A549 (cell line): ENCODE results near the gene HIGD1C. TPM values are rescaled to one million over a fixed set of nuclear protein-coding genes. Genes with fewer than 3 reads are reported as not detected.

Experiments used
- ATAC-seq, 2 experiments: fragments of 200-7000 bp in 1 of 2; fragments of >200 bp in 1 of 2; cut with Nextera tagmentation in 1 of 2; cut with Tn5 transposase in 1 of 2; 3 replicates each; pipeline versions ENCODE4 v1.8.0 to v1.9.1; 2018 to 2020; ENCODE audit warnings: mild to moderate bottlenecking in 1 of 2, moderate library complexity in 1 of 2
- CTCF ChIA-PET: fragments of 300-600 bp; sonication (Branson Sonifier 250); formaldehyde crosslinking; extraction: SDS; loops from one replicate; lab custom pipeline; 2021; ENCODE audit warnings: antibody characterized with exemption, inconsistent platforms; lab: Yijun Ruan, JAX
- POLR2A ChIA-PET: fragments of 350-600 bp; formaldehyde crosslinking; extraction: SDS; loops from one replicate; lab custom pipeline; 2021; ENCODE audit warnings: antibody characterized with exemption, inconsistent platforms; lab: Yijun Ruan, JAX
- DNase-seq, 2 experiments: peaks; one replicate each; pipeline versions ENCODE4 v3.0.0 to v3.0.0-alpha.2; 2011 to 2016; ENCODE audit warnings: low read depth in 1 of 2, low spot score in 1 of 2
- FAIRE-seq: peaks from 2 replicates; lab custom pipeline; 2011; peaks lifted over from hg19 to GRCh38; lab: Jason Lieb, UNC
- H3K27ac ChIP-seq, 2 experiments: fragments of >200 bp; sonication (Bioruptor Twin); formaldehyde crosslinking; 3 replicates each; pipeline ENCODE4 v1.5.1; 2016 to 2017
- H3K4me1 ChIP-seq: fragments of >200 bp; sonication (Bioruptor Twin); formaldehyde crosslinking; 3 replicates; pipeline ENCODE4 v1.6.1; 2016
- H3K4me2 ChIP-seq: fragments of >200 bp; sonication (Bioruptor Twin); formaldehyde crosslinking; 3 replicates; pipeline ENCODE4 v1.6.1; 2016
- H3K4me3 ChIP-seq: fragments of >200 bp; sonication (Bioruptor Twin); formaldehyde crosslinking; 3 replicates; pipeline ENCODE4 v1.5.1; 2016
- H3K9me3 ChIP-seq: fragments of >200 bp; sonication (Bioruptor Twin); formaldehyde crosslinking; 3 replicates; pipeline ENCODE4 v1.6.1; 2016
- ATOH8 ChIP-seq: fragments of 250-450 bp; sonication (Bioruptor Pico); IDR thresholded peaks from 2 replicates; pipeline ENCODE4 v1.5.0; 2020; ENCODE audit warnings: low read depth, mild to moderate bottlenecking, moderate library complexity
- BCL3 ChIP-seq: fragments of >200 bp; sonication (Bioruptor Twin); formaldehyde crosslinking; IDR thresholded peaks from 3 replicates; pipeline ENCODE4 v1.6.1; 2016
- BHLHE40 ChIP-seq: IDR thresholded peaks from 2 replicates; pipeline ENCODE4 v1.6.1; 2012; ENCODE audit warnings: low read depth, low read length, inconsistent platforms
- CBX2 ChIP-seq: fragments of 200-600 bp; sonication (generic); IDR thresholded peaks from 2 replicates; pipeline ENCODE4 v1.6.1; 2016; ENCODE audit warnings: low read depth, mild to moderate bottlenecking, borderline replicate concordance
- CEBPB ChIP-seq, 2 experiments: fragments of >200 bp in 1 of 2; sonication (Bioruptor Twin) in 1 of 2; formaldehyde crosslinking in 1 of 2; IDR thresholded peaks; 2 replicates each; pipeline ENCODE4 v1.6.1; 2012 to 2016
- CHD2 ChIP-seq: fragments of 150-350 bp; IDR thresholded peaks from 2 replicates; pipeline ENCODE4 v1.6.1; 2014; ENCODE audit warnings: low read length; ENCODE audit not compliant: partially characterized antibody
- CHD4 ChIP-seq: fragments of 200-600 bp; sonication (generic); IDR thresholded peaks from 2 replicates; pipeline ENCODE4 v1.6.1; 2016; ENCODE audit warnings: antibody characterized with exemption, mild to moderate bottlenecking, borderline replicate concordance
- EHMT2 ChIP-seq: fragments of 200-600 bp; sonication (generic); IDR thresholded peaks from 2 replicates; pipeline ENCODE4 v1.6.1; 2016; ENCODE audit warnings: antibody characterized with exemption, low read depth, mild to moderate bottlenecking, moderate library complexity
- EP300 ChIP-seq, 2 experiments: fragments of >200 bp; sonication (Bioruptor Twin); formaldehyde crosslinking; IDR thresholded peaks; 2 replicates in 1 of 2; 3 replicates in 1 of 2; pipeline ENCODE4 v1.6.1; 2016 to 2017
- FOSB ChIP-seq: fragments of 250-450 bp; sonication (Bioruptor Pico); IDR thresholded peaks from 2 replicates; pipeline ENCODE4 v1.5.0; 2020; ENCODE audit warnings: mild to moderate bottlenecking, moderate library complexity
- FOSL2 ChIP-seq, 2 experiments: fragments of 450-650 bp in 1 of 2; fragments of >200 bp in 1 of 2; sonication (Bioruptor Twin) in 1 of 2; formaldehyde crosslinking; IDR thresholded peaks; 2 replicates each; pipeline versions ENCODE4 v1.5.0 to v1.6.1; 2016 to 2020; ENCODE audit warnings: mild to moderate bottlenecking in 1 of 2, moderate library complexity in 1 of 2
- HEYL ChIP-seq: fragments of 250-450 bp; sonication (Bioruptor Pico); IDR thresholded peaks from 2 replicates; pipeline ENCODE4 v1.8.0; 2021; ENCODE audit warnings: mild to moderate bottlenecking, moderate library complexity
- HOXA7 ChIP-seq: fragments of 250-450 bp; sonication (Bioruptor Pico); IDR thresholded peaks from 2 replicates; pipeline ENCODE4 v1.5.0; 2020; ENCODE audit warnings: mild to moderate bottlenecking, moderate library complexity
- HOXB13 ChIP-seq: fragments of 250-450 bp; sonication (Bioruptor Pico); IDR thresholded peaks from 2 replicates; pipeline ENCODE4 v1.5.0; 2020; ENCODE audit warnings: low read depth, mild to moderate bottlenecking, moderate library complexity
- MYC ChIP-seq: IDR thresholded peaks from 2 replicates; pipeline ENCODE4 v1.6.1; 2012; ENCODE audit warnings: mild to moderate bottlenecking, inconsistent platforms, low read length, improper control_type of control experiment, borderline replicate concordance
- NFE2L2 ChIP-seq: fragments of 150-350 bp; conservative IDR thresholded peaks from 2 replicates; pipeline ENCODE4 v1.6.1; 2014; ENCODE audit warnings: low read length
- NPAS2 ChIP-seq: fragments of 250-450 bp; sonication (Bioruptor Pico); IDR thresholded peaks from 2 replicates; pipeline ENCODE4 v1.8.0; 2022; ENCODE audit warnings: mild to moderate bottlenecking, moderate library complexity, borderline replicate concordance
- POLR2A ChIP-seq: IDR thresholded peaks from 2 replicates; pipeline ENCODE4 v1.6.1; 2012; ENCODE audit warnings: mild to moderate bottlenecking, low read length
- RARB ChIP-seq: fragments of 250-450 bp; sonication (Bioruptor Pico); IDR thresholded peaks from 2 replicates; pipeline ENCODE4 v1.8.0; 2021; ENCODE audit warnings: mild to moderate bottlenecking, moderate library complexity
- RCOR1 ChIP-seq: fragments of 150-350 bp; IDR thresholded peaks from 2 replicates; pipeline ENCODE4 v1.6.1; 2014; ENCODE audit warnings: antibody characterized with exemption, low read length, low read depth
- RFX5 ChIP-seq: fragments of 450-650 bp; IDR thresholded peaks from 2 replicates; pipeline ENCODE4 v1.7.1; 2014; ENCODE audit warnings: antibody characterized with exemption, mild to moderate bottlenecking, moderate library complexity
- TFCP2L1 ChIP-seq: fragments of 250-450 bp; sonication (Bioruptor Pico); IDR thresholded peaks from 2 replicates; pipeline ENCODE4 v1.5.0; 2021; ENCODE audit warnings: mild to moderate bottlenecking
- TP53 ChIP-seq: fragments of 250-450 bp; sonication (Bioruptor Pico); IDR thresholded peaks from 2 replicates; pipeline ENCODE4 v1.5.0; 2021; ENCODE audit warnings: mild to moderate bottlenecking, moderate library complexity
- ZC3H11A ChIP-seq: fragments of 450-650 bp; IDR thresholded peaks from 2 replicates; pipeline ENCODE4 v1.6.1; 2014; ENCODE audit warnings: antibody characterized with exemption, mild to moderate bottlenecking
- ZSCAN20 ChIP-seq: fragments of 250-450 bp; sonication (Bioruptor Pico); IDR thresholded peaks from 2 replicates; pipeline ENCODE4 v1.8.0; 2022; ENCODE audit warnings: mild to moderate bottlenecking, moderate library complexity
- WGBS: methylation state at CpG from one replicate; pipeline ENCODE4 v1.1.6; 2017; ENCODE audit errors: missing lambda C conversion rate; 5-methylcytosine and 5-hydroxymethylcytosine counted together
- polyA plus RNA-seq, 4 experiments: library from polyadenylated mRNA; depleted of rRNA in 3 of 4; stranded (reverse); fragments of >200 nt; fragmentation: RNase III in 1 of 4; extraction: RNeasy Plus Mini Kit Qiagen cat#74134 plus additional on column Dnase treatment in 1 of 4; gene quantifications; 2 replicates in 3 of 4; 3 replicates in 1 of 4; pipeline ENCODE4 v1.2.3, GENCODE V29; 2011 to 2017
- TF ChIP-seq, protein P1 (sequence below): fragments of 450-650 bp; IDR thresholded peaks from 2 replicates; pipeline ENCODE4 v1.6.1; 2014; ENCODE audit warnings: antibody characterized with exemption

HIGD1C gene
- polyA plus RNA-seq, 2 of the 4 experiments (the other 2 are of a cell fraction), result not detected

GRCh38 chr12:50922820-50923219 is 29.5 kb upstream of the HIGD1C start:
- DNase-seq, result no peak
- Histone ChIP-seq H3K4me3 (no peak overlapping the region), H3K4me1 (peaks cover 8% of the 10 kb centered on the region; the same call in 1 of the 3 replicates), H3K9me3 (no peaks in the 10 kb centered on the region), H3K4me2 (no peak overlapping the region), H3K27ac (no peak overlapping the region)
- FAIRE-seq, result no peak
- WGBS, result 88% methylated on average over 3 of the region's 3 CpGs
- ATAC-seq, result no peak
- TF ChIP-seq BCL3 (no peak), FOSB (CRISPR knock-in tag) (no peak), EP300 (IDR thresholded peaks at IDR 0.05) (no peak), CHD2 (no peak), NPAS2 (CRISPR knock-in tag) (no peak), CEBPB (IDR thresholded peaks at IDR 0.05) (no peak), ATOH8 (CRISPR knock-in tag) (no peak), FOSL2 (IDR thresholded peaks at IDR 0.05) (no peak), FOSL2 (CRISPR knock-in tag; IDR thresholded peaks at IDR 0.05) (no peak), EHMT2 (no peak), NFE2L2 (no peak), TFCP2L1 (no peak), BHLHE40 (no peak), HEYL (CRISPR knock-in tag) (no peak)
- TF ChIP-seq, protein P1, sequence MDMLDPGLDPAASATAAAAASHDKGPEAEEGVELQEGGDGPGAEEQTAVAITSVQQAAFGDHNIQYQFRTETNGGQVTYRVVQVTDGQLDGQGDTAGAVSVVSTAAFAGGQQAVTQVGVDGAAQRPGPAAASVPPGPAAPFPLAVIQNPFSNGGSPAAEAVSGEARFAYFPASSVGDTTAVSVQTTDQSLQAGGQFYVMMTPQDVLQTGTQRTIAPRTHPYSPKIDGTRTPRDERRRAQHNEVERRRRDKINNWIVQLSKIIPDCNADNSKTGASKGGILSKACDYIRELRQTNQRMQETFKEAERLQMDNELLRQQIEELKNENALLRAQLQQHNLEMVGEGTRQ, result no peak
- ChIA-PET CTCF (no interaction called here), POLR2A (no interaction called here)

GRCh38 chr12:50923361-50924130 is 28.8 kb upstream of the HIGD1C start:
- no peak for DNase-seq
- H3K4me3 ChIP-seq, result no peak overlapping the region
- WGBS, result 87% methylated on average over 8 of the region's 8 CpGs

DNA sequence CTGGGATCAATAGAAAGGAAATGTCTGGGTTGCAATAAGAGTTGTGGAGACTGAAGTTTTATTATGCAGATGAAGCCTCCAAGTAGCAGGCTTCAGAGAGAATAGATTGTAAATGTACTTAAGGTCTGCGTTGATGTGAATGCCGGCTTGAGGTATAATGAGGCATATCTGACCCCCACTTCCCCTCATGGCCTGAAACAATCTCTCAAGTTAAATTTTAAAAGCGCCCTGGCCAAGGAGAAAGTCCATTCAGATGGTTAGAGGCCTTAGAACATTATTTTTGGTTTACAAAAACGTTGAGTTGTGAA is 28.3 kb upstream of the HIGD1C start:
- Histone ChIP-seq H3K4me3 (no peak overlapping the region), H3K4me2 (peak overlapping the region; percentile 55), H3K9me3 (no peaks in the 10 kb centered on the region), H3K4me1 (peaks cover 8% of the 10 kb centered on the region; the same call in 1 of the 3 replicates), H3K27ac (peak overlapping the region in 1 of 2 experiments; percentile 15; a peak in 1 of 6 replicates)
- CTCF ChIA-PET, result interaction anchor here (1.4 kb wide), 1 partner anchor 99 kb away, joined by 3 read pairs; no protein-coding TSS in a partner anchor
- WGBS, result 63% methylated on average over 4 of the region's 4 CpGs
- TF ChIP-seq CHD4, result no peak
- no peak for TF ChIP-seq CBX2
- TF ChIP-seq ZSCAN20 (CRISPR knock-in tag), result no peak
- no peak for TF ChIP-seq ZC3H11A
- TF ChIP-seq MYC, result no peak
- no peak for TF ChIP-seq HOXA7 (CRISPR knock-in tag)
- TF ChIP-seq RARB (CRISPR knock-in tag), result no peak
- TF ChIP-seq POLR2A, result no peak
- POLR2A ChIA-PET, result no interaction called here
- ATAC-seq, result no peak
- no peak for DNase-seq
- FAIRE-seq, result no peak

More at GRCh38 chr12:50923361-50924130, 28.8 kb upstream of the HIGD1C start:
- ATAC-seq (no peak), FAIRE-seq (no peak)
- H3K9me3 ChIP-seq, result no peaks in the 10 kb centered on the region
- no peak overlapping the region; a peak in 1 of 6 replicates for H3K27ac ChIP-seq
- ChIA-PET CTCF (interaction anchor here (1.4 kb wide), 1 partner anchor 98 kb away, joined by 3 read pairs; no protein-coding TSS in a partner anchor), POLR2A (no interaction called here)
- 0 out of 3 replicates have a peak overlapping the region, but pooled peaks have one; percentile 55 for H3K4me2 ChIP-seq
- no peak for TF ChIP-seq RFX5
- no peak for TF ChIP-seq RCOR1
- TF ChIP-seq HOXA7 (CRISPR knock-in tag), result no peak
- no peak for TF ChIP-seq HOXB13 (CRISPR knock-in tag)
- no peak for TF ChIP-seq TP53 (CRISPR knock-in tag)
- TF ChIP-seq CBX2, result no peak
- peaks cover 8% of the 10 kb centered on the region; the same call in 1 of the 3 replicates for H3K4me1 ChIP-seq
